Activated B cell treated with CpG ODN at 0.5 μM for 24 hours (primary cell): ENCODE measurements around the gene PLCB4. TPM values are rescaled to one million over a fixed set of nuclear protein-coding genes. Genes with fewer than 3 reads are reported as not detected.

Experiments
- ATAC-seq: fragments of 200-7000 bp; cut with Tn5 transposase; one replicate; pipeline ENCODE4 v1.10.0; 2021; ENCODE audit warnings: low read depth, mild to moderate bottlenecking, moderate library complexity
- CTCF ChIA-PET: fragments of 350-600 bp; sonication (Branson Sonifier 250); formaldehyde crosslinking; loops from one replicate; lab custom pipeline; 2021; ENCODE audit warnings: antibody characterized with exemption; lab: Charles Lee
- POLR2A ChIA-PET: fragments of 350-600 bp; sonication (Branson Sonifier 250); formaldehyde crosslinking; loops from one replicate; lab custom pipeline; 2021; ENCODE audit warnings: antibody characterized with exemption; lab: Charles Lee
- DNase-seq: peaks from one replicate; pipeline ENCODE4 v3.0.0; 2022
- H3K27ac Mint-ChIP-seq: one replicate; pipeline ENCODE4 v1.8.0; 2020; ENCODE audit warnings: mixed read lengths
- H3K27me3 Mint-ChIP-seq: one replicate; pipeline ENCODE4 v1.8.0; 2021; ENCODE audit warnings: mixed read lengths
- H3K36me3 Mint-ChIP-seq: one replicate; pipeline ENCODE4 v1.8.0; 2021; ENCODE audit warnings: low read depth, mixed read lengths
- H3K4me1 Mint-ChIP-seq: one replicate; pipeline ENCODE4 v1.8.0; 2021; ENCODE audit warnings: mixed read lengths
- H3K4me3 Mint-ChIP-seq: one replicate; pipeline ENCODE4 v1.8.0; 2020; ENCODE audit warnings: mild to moderate bottlenecking, mixed read lengths
- H3K9me3 Mint-ChIP-seq: one replicate; pipeline ENCODE4 v1.8.0; 2020; ENCODE audit warnings: mixed read lengths
- CTCF ChIP-seq: fragments of 200-600 bp; IDR thresholded peaks from one replicate; pipeline ENCODE4 v1.8.0; 2022; ENCODE audit warnings: antibody characterized with exemption, mild to moderate bottlenecking
- intact Hi-C: fragments of 100-400 bp; cut with micrococcal nuclease; formaldehyde crosslinking; loops from one replicate; pipeline ENCODE4 v1.15.1; 2024
- total RNA-seq: library from RNA; stranded (reverse); gene quantifications from 2 replicates; pipeline ENCODE4 v1.2.3, GENCODE V29; 2022

The PLCB4 gene
- total RNA-seq, 1 donor from 2014 or later = not detected

GRCh38 chr20:9185511-9185910 is 116.6 kb downstream of the PLCB4 start:
- Mint-ChIP-seq H3K36me3 (no peaks in the 10 kb centered on the region), H3K27ac (no peak overlapping the region), H3K4me1 (no peaks in the 10 kb centered on the region), H3K9me3 (no peaks in the 10 kb centered on the region), H3K4me3 (no peak overlapping the region), H3K27me3 (no peaks in the 10 kb centered on the region)
- POLR2A ChIA-PET = no interaction called here
- no peak for DNase-seq
- TF ChIP-seq CTCF = no peak
- ATAC-seq = no peak
- CTCF ChIA-PET = no interaction called here
- intact Hi-C loops = no loop called here

GRCh38 chr20:9186396-9186795 is 117.5 kb downstream of the PLCB4 start:
- intact Hi-C loops = no loop called here
- ChIA-PET POLR2A (no interaction called here), CTCF (no interaction called here)
- Mint-ChIP-seq H3K27ac (no peak overlapping the region), H3K9me3 (no peaks in the 10 kb centered on the region), H3K36me3 (no peaks in the 10 kb centered on the region), H3K4me1 (no peaks in the 10 kb centered on the region), H3K4me3 (no peak overlapping the region), H3K27me3 (no peaks in the 10 kb centered on the region)
- ATAC-seq = no peak
- DNase-seq = no peak
- no peak for TF ChIP-seq CTCF

GRCh38 chr20:9195031-9195430 is 126.1 kb downstream of the PLCB4 start:
- DNase-seq = no peak
- Mint-ChIP-seq H3K9me3 (no peaks in the 10 kb centered on the region), H3K27ac (no peak overlapping the region), H3K4me3 (no peak overlapping the region), H3K27me3 (no peaks in the 10 kb centered on the region), H3K4me1 (no peaks in the 10 kb centered on the region), H3K36me3 (no peaks in the 10 kb centered on the region)
- no peak for TF ChIP-seq CTCF
- ChIA-PET POLR2A (no interaction called here), CTCF (no interaction called here)
- ATAC-seq = no peak
- intact Hi-C loops = no loop called here

GRCh38 chr20:9196110-9196509 is 127.2 kb downstream of the PLCB4 start:
- H3K4me1 Mint-ChIP-seq = no peaks in the 10 kb centered on the region
- ATAC-seq (no peak), DNase-seq (no peak)
- no peak for TF ChIP-seq CTCF
- H3K27ac Mint-ChIP-seq = no peak overlapping the region
- no peaks in the 10 kb centered on the region for H3K36me3 Mint-ChIP-seq
- ChIA-PET POLR2A (no interaction called here), CTCF (no interaction called here)
- intact Hi-C loops = no loop called here
- H3K27me3 Mint-ChIP-seq = no peaks in the 10 kb centered on the region
- H3K4me3 Mint-ChIP-seq = no peak overlapping the region
- H3K9me3 Mint-ChIP-seq = no peaks in the 10 kb centered on the region

GRCh38 chr20:9198460-9198859 is 129.6 kb downstream of the PLCB4 start:
- TF ChIP-seq CTCF = no peak
- intact Hi-C loops = no loop called here
- Mint-ChIP-seq H3K4me1 (no peaks in the 10 kb centered on the region), H3K36me3 (no peaks in the 10 kb centered on the region), H3K9me3 (peaks cover 7% of the 10 kb centered on the region), H3K27me3 (no peaks in the 10 kb centered on the region), H3K4me3 (no peak overlapping the region), H3K27ac (no peak overlapping the region)
- POLR2A ChIA-PET = no interaction called here
- CTCF ChIA-PET = no interaction called here
- DNase-seq (no peak), ATAC-seq (no peak)
